SJCRH30 (cell line): ENCODE data around the gene C10orf120. TPM values are rescaled to one million over a fixed set of nuclear protein-coding genes. Genes with fewer than 3 reads are reported as not detected.

Experiments used
- DNase-seq, 2 experiments: peaks; one replicate each; pipeline ENCODE4 v3.0.0-alpha.2; 2015 to 2020
- H3K27ac ChIP-seq: fragments of 250-450 bp; sonication (Bioruptor Pico); 2 replicates; pipeline ENCODE4 v1.5.1; 2020; ENCODE audit warnings: mild to moderate bottlenecking, moderate library complexity
- H3K27me3 ChIP-seq: fragments of 250-450 bp; sonication (Bioruptor Pico); 2 replicates; pipeline ENCODE4 v1.5.1; 2020; ENCODE audit warnings: mild to moderate bottlenecking, moderate library complexity
- H3K36me3 ChIP-seq: fragments of 250-450 bp; sonication (Bioruptor Pico); 2 replicates; pipeline ENCODE4 v1.5.1; 2020; ENCODE audit warnings: mild to moderate bottlenecking, moderate library complexity
- H3K4me1 ChIP-seq: fragments of 250-450 bp; sonication (Bioruptor Pico); 2 replicates; pipeline ENCODE4 v1.5.1; 2020; ENCODE audit warnings: mild to moderate bottlenecking, moderate library complexity
- H3K4me3 ChIP-seq: fragments of 250-450 bp; sonication (Bioruptor Pico); 2 replicates; pipeline ENCODE4 v1.5.1; 2020; ENCODE audit warnings: mild to moderate bottlenecking, moderate library complexity
- H3K9me3 ChIP-seq: fragments of 250-450 bp; sonication (Bioruptor Pico); replicated peaks from 2 replicates; pipeline ENCODE4 v1.5.1; 2020; ENCODE audit warnings: mild to moderate bottlenecking, moderate library complexity
- total RNA-seq: library from RNA; depleted of rRNA; stranded (reverse); fragments of >200 nt; shearing (Covaris generic); gene quantifications from 2 replicates; pipeline ENCODE4 v1.2.3, GENCODE V29; 2014

Gene C10orf120
- total RNA-seq, 1 experiment from 2014 or later, result not detected

GRCh38 chr10:122715576-122715975 is 15.9 kb upstream of the C10orf120 start:
- Histone ChIP-seq H3K36me3 (no peaks in the 10 kb centered on the region), H3K27ac (no peak overlapping the region), H3K9me3 (no peaks in the 10 kb centered on the region), H3K4me3 (no peak overlapping the region), H3K4me1 (no peaks in the 10 kb centered on the region), H3K27me3 (peaks cover 11% of the 10 kb centered on the region; the same call in 1 of the 2 replicates)
- DNase-seq, result no peak

DNA sequence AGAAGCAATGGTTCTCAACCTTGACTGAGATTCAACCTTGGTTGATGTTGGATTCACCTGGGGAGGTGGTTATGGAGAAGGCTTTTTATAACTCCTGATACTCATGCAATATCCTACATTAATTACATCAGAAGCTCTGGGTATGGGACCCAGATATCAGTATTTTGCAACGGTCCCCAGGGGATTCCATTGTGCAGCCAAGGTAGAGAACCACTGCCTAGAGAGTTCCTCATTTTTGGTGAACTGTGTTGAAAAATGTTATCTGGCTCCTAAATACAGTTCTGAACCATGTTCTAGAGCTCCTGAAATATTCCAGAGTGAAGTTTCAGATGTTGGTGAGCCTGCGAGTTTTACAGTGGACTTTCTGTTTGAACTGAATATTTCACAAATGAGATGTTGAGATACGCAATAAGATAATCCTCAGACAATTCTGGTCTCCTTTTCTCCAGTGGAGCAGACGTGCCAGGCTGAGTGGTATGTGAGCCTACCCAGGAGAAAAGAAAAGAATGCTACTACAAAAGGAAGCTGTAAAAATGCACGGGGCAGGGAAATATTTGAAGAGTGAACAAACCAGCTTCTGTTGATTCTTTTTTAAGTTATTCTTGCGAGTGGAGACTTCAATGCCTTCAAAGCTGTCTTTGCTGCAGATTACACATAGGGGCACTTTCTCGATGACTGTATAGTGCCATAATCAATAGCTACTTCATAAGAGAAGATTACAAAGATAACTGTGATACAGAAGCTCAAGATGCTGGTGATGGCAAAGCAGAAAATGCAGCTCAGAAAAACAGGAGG is 13.6 kb upstream of the C10orf120 start:
- Histone ChIP-seq H3K27ac (no peak overlapping the region), H3K9me3 (no peaks in the 10 kb centered on the region), H3K4me1 (no peaks in the 10 kb centered on the region), H3K4me3 (no peak overlapping the region), H3K36me3 (no peaks in the 10 kb centered on the region), H3K27me3 (peaks cover 11% of the 10 kb centered on the region; the same call in 1 of the 2 replicates)
- no peak for DNase-seq

DNA sequence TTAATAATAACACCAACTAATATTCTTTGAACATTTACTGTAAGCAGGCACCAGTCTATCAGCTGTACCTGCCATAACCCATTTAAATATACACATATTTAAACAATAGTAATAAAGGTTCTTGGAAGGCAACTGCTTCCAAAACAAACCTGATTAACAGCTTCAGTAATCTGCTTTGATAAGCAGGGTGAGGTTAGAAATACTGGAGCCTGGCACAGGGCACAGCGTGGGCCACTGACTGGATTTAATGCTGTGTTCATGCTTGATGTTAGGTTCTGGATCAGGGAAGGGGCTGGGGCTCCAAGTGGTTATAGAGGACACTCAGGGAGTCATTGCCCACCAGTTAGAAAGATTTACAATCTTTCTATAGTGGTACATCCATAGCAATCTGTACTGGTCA is 10.9 kb upstream of the C10orf120 start:
- H3K4me3 ChIP-seq, result no peak overlapping the region
- no peaks in the 10 kb centered on the region for H3K9me3 ChIP-seq
- no peaks in the 10 kb centered on the region for H3K4me1 ChIP-seq
- H3K27me3 ChIP-seq, result peaks cover 3% of the 10 kb centered on the region; the same call in 1 of the 2 replicates
- no peaks in the 10 kb centered on the region for H3K36me3 ChIP-seq
- H3K27ac ChIP-seq, result no peak overlapping the region
- DNase-seq, result no peak

DNA sequence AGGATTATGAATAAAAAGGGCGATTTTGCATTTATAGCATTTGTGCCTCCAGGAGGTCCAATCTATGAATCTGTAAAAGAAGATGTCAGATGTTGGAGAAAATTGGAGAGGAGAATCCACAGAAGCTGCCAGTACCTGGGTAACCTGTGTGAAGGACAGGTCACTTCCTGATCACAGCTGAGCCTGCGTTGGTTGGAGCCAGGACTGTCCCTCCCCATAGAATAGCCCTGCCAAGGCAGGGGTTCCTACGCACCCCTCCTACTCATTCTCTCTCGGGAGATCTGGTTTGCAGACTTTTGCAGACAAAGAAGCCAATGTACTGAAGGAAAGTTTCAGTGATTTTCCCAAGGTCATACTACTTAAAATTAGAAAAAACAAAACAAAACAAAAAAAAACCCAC is 10.3 kb upstream of the C10orf120 start:
- Histone ChIP-seq H3K4me3 (no peak overlapping the region), H3K27ac (no peak overlapping the region), H3K36me3 (no peaks in the 10 kb centered on the region), H3K27me3 (peaks cover 3% of the 10 kb centered on the region; the same call in 1 of the 2 replicates), H3K4me1 (no peaks in the 10 kb centered on the region), H3K9me3 (no peaks in the 10 kb centered on the region)
- DNase-seq, result no peak

DNA sequence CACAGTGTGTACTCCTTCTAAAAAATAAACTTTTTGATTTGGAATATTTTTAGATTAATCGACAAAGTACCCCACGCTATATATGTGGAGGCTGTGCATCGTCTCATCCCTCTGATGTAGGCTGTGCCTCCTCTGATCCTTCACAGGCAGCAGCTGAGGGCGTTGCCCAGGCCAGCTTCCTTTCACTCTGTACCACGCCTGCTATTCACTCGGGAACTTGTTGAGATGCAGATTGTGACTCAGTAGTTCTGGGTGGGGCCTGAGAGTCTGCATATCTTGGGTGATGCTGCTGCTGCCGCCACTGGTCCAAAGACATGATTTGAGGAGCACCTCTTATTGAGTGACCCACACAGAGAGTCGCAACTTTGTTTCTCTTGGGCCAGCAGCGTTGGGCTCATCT is 7.9 kb upstream of the C10orf120 start:
- H3K9me3 ChIP-seq, result no peaks in the 10 kb centered on the region
- H3K36me3 ChIP-seq, result no peaks in the 10 kb centered on the region
- no peaks in the 10 kb centered on the region for H3K4me1 ChIP-seq
- no peak overlapping the region for H3K4me3 ChIP-seq
- H3K27me3 ChIP-seq, result no peaks in the 10 kb centered on the region
- DNase-seq, result no peak
- no peak overlapping the region for H3K27ac ChIP-seq

GRCh38 chr10:122706947-122707346 is 7.3 kb upstream of the C10orf120 start:
- no peaks in the 10 kb centered on the region for H3K27me3 ChIP-seq
- no peak overlapping the region for H3K27ac ChIP-seq
- no peak for DNase-seq
- H3K9me3 ChIP-seq, result no peaks in the 10 kb centered on the region
- no peaks in the 10 kb centered on the region for H3K36me3 ChIP-seq
- H3K4me3 ChIP-seq, result no peak overlapping the region
- H3K4me1 ChIP-seq, result no peaks in the 10 kb centered on the region

DNA sequence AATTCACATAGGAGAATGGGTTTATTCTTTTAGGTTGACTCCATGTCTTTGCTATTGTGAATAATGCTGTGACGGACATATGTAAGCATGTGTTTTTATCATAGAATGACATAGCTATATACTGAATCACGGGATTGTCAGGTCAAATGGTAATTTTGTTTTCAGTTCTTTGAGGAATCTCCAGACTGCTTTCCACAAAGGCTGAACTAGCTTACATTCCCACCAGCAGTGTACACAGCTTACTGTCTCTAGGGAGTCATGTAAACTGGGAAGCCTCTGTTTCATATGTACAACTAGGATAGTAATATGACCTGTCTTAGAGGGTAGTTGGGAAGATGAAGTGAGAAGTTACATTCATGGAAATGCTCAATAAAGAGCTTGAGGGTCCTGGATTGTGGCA is 6.8 kb upstream of the C10orf120 start:
- DNase-seq, result no peak
- H3K27me3 ChIP-seq, result no peaks in the 10 kb centered on the region
- H3K27ac ChIP-seq, result no peak overlapping the region
- H3K9me3 ChIP-seq, result no peaks in the 10 kb centered on the region
- H3K36me3 ChIP-seq, result no peaks in the 10 kb centered on the region
- H3K4me3 ChIP-seq, result no peak overlapping the region
- no peaks in the 10 kb centered on the region for H3K4me1 ChIP-seq

- Histone ChIP-seq H3K4me3 (no peak overlapping the region), H3K27me3 (no peaks in the 10 kb centered on the region), H3K27ac (no peak overlapping the region), H3K36me3 (no peaks in the 10 kb centered on the region), H3K4me1 (no peaks in the 10 kb centered on the region), H3K9me3 (no peaks in the 10 kb centered on the region)
- peak; percentile 74 to 84 for DNase-seq
These were observed 4.1 kb upstream of the C10orf120 start for GRCh38 chr10:122703483-122704448.

DNA sequence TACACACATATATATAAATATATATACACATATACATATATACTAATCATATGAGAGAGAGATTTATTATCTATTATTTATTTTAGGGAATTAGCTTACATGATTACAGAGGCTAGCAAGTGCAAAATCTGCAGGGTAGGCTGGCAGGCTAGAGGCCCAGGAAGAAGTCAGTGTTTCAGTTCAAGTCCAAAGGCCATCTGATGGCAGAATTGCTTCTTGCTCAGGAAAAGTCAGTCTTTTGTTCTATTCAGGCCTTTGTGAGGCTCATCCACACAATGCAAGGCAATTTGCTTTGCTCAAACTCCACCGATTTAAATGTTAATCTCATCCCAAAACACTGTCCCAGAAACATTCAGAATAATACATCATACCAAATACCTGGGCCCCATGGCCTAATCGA is 2.6 kb upstream of the C10orf120 start:
- no peak overlapping the region for H3K4me3 ChIP-seq
- no peaks in the 10 kb centered on the region for H3K9me3 ChIP-seq
- no peaks in the 10 kb centered on the region for H3K27me3 ChIP-seq
- H3K36me3 ChIP-seq, result no peaks in the 10 kb centered on the region
- no peak for DNase-seq
- H3K27ac ChIP-seq, result no peak overlapping the region
- no peaks in the 10 kb centered on the region for H3K4me1 ChIP-seq

DNA sequence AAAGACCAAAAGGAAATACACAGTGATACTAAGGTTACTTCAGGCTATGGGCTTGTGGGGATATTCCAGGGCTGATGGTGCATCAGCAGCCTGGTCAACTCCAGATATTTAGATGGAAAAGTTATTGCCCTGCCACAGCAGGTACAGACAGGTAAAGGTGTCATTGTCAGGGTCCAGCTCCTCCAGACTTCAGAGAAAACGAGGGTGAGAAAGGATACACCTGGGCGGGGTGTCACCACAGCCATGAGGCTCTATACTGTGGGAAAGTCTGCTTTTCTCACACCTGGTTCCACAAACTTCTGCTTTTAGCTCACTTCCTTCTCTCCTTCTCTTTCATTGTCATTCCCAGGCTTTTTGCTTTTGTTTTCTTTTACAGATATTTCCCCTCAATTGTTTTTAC is 2.0 kb upstream of the C10orf120 start:
- no peak for DNase-seq
- Histone ChIP-seq H3K4me3 (no peak overlapping the region), H3K27me3 (no peaks in the 10 kb centered on the region), H3K36me3 (no peaks in the 10 kb centered on the region), H3K4me1 (no peaks in the 10 kb centered on the region), H3K9me3 (no peaks in the 10 kb centered on the region), H3K27ac (no peak overlapping the region)

GRCh38 chr10:122696687-122697086 is 3.0 kb downstream of the C10orf120 start:
- H3K4me3 ChIP-seq, result no peak overlapping the region
- H3K9me3 ChIP-seq, result no peaks in the 10 kb centered on the region
- DNase-seq, result no peak
- no peaks in the 10 kb centered on the region for H3K27me3 ChIP-seq
- no peaks in the 10 kb centered on the region for H3K36me3 ChIP-seq
- no peaks in the 10 kb centered on the region for H3K4me1 ChIP-seq
- no peak overlapping the region for H3K27ac ChIP-seq

DNA sequence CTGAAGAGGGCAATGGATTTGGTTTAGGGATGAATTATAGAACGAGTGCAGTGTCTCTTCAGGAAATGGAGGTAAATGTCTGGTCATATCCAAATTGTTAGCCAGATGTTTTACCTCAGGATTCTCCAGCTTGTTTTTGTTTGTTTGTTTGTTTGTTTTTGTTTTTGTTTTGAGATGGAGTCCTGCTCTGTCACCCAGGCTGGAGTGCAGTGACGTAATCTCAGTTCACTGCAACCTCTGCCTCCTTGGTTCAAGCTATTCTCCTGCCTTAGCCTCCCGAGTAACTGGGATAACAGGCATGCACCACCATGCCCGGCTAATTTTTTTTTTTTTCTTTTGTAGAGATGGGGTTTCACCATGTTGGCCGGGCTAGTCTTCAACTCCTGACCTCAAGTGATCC is 6.9 kb downstream of the C10orf120 start:
- Histone ChIP-seq H3K4me3 (no peak overlapping the region), H3K36me3 (no peaks in the 10 kb centered on the region), H3K4me1 (no peaks in the 10 kb centered on the region), H3K9me3 (no peaks in the 10 kb centered on the region), H3K27me3 (no peaks in the 10 kb centered on the region), H3K27ac (no peak overlapping the region)
- DNase-seq, result no peak

- Histone ChIP-seq H3K9me3 (no peaks in the 10 kb centered on the region), H3K36me3 (no peaks in the 10 kb centered on the region), H3K4me3 (no peak overlapping the region), H3K4me1 (no peaks in the 10 kb centered on the region), H3K27ac (no peak overlapping the region), H3K27me3 (no peaks in the 10 kb centered on the region)
- no peak for DNase-seq
These were observed 10.4 kb downstream of the C10orf120 start for GRCh38 chr10:122689146-122689820.

DNA sequence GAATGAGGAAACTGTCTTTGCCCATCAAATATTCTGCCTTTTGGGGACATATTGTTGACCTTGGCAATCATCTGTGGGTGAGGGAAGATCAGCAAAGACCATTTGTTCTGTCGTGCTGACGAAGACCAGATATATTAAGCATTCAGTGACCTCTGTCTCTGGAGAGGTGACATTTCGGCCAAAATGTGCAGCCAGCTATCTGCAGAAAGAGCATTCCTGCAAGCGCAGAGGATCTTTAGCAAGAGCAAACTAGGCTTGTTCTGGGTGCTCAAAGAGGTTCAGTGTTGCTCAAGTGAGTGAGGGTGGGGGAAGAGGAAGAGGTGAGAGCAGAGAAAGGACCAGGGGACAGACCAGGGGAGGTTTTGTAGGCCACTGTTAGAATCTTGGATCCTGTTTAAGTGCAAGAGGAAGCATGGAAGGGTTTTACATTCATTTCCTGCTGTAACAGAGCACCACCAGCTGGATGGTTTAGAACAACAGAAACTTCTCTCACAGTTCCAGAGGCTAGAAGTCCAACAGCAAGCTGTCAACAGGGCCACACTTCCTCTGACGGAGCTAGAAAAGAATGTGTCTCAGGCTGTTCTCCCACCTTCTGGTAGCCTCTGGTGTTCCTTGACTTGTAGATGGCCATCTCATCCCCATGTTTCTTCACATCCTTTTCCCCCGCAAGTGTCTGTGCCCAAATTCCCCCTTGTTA is 11.2 kb downstream of the C10orf120 start:
- H3K9me3 ChIP-seq, result no peaks in the 10 kb centered on the region
- no peak overlapping the region for H3K4me3 ChIP-seq
- no peaks in the 10 kb centered on the region for H3K27me3 ChIP-seq
- peak in 1 of 2 experiments; percentile 25 for DNase-seq
- no peaks in the 10 kb centered on the region for H3K4me1 ChIP-seq
- H3K36me3 ChIP-seq, result no peaks in the 10 kb centered on the region
- H3K27ac ChIP-seq, result no peak overlapping the region
